Chondrocyte (in vitro differentiated cells): Measurements from ENCODE around the gene NOC4L. TPM values are rescaled to one million over a fixed set of nuclear protein-coding genes. Genes with fewer than 3 reads are reported as not detected.
A peak's percentile ranks its signal among the peaks of the same experiment; 100 is the strongest.

Experiments
- DNase-seq: peaks from one replicate; pipeline ENCODE4 v3.0.0; 2021; ENCODE audit warnings: mixed read lengths, low spot score
- H3K27ac Mint-ChIP-seq: one replicate; pipeline ENCODE4 v1.8.0; 2021; ENCODE audit warnings: mild to moderate bottlenecking, moderate library complexity, mixed read lengths; ENCODE audit not compliant: unreplicated experiment
- H3K27me3 Mint-ChIP-seq: 2 replicates; pipeline ENCODE4 v1.8.0; 2021; ENCODE audit warnings: low read depth, mixed read lengths
- H3K36me3 Mint-ChIP-seq: 2 replicates; pipeline ENCODE4 v1.8.0; 2021; ENCODE audit warnings: low read depth, mixed read lengths
- H3K4me1 Mint-ChIP-seq: 2 replicates; pipeline ENCODE4 v1.8.0; 2021; ENCODE audit warnings: low read depth, mild to moderate bottlenecking, mixed read lengths
- H3K4me3 Mint-ChIP-seq: one replicate; pipeline ENCODE4 v1.8.0; 2021; ENCODE audit warnings: mild to moderate bottlenecking, moderate library complexity, mixed read lengths; ENCODE audit not compliant: unreplicated experiment
- H3K9me3 Mint-ChIP-seq: 2 replicates; pipeline ENCODE4 v1.8.0; 2021; ENCODE audit warnings: low read depth, mixed read lengths
- CTCF ChIP-seq: fragments of 200-600 bp; sonication (generic); IDR thresholded peaks from 2 replicates; pipeline ENCODE4 v1.5.0; 2021; ENCODE audit warnings: antibody characterized with exemption, mild to moderate bottlenecking, moderate library complexity
- total RNA-seq: library from RNA; stranded (reverse); gene quantifications from 3 replicates; pipeline ENCODE4 v1.2.1, GENCODE V29; 2021

The NOC4L gene
- total RNA-seq, 1 donor from 2014 or later, result 16.0 TPM

DNA sequence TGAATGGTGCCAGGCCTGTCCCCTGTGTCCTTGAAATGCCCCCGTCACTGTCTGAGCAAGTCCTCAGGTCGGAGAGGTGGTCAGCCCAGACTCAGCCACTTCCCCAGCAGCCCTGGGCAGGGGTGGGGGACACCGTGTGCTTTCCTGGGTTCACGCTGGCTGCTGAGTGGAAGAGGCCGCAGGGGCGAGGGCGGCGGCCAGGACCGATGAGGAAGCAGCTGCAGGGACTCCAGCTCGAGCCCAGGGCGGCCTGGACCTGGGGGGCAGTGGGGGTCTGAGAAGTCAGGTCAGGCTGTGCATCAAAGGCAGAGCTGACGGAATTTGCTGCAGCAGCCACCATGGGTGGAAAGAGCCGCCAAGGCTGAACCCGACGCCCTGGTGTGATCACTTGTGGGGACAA, 28.4 kb downstream of the NOC4L start:
- Mint-ChIP-seq H3K4me1 (no peaks in the 10 kb centered on the region), H3K27me3 (peaks cover 46% of the 10 kb centered on the region), H3K9me3 (no peaks in the 10 kb centered on the region), H3K27ac (no peak overlapping the region), H3K4me3 (no peak overlapping the region), H3K36me3 (no peaks in the 10 kb centered on the region)
- TF ChIP-seq CTCF, result no peak
- peak; percentile 81 for DNase-seq

DNA sequence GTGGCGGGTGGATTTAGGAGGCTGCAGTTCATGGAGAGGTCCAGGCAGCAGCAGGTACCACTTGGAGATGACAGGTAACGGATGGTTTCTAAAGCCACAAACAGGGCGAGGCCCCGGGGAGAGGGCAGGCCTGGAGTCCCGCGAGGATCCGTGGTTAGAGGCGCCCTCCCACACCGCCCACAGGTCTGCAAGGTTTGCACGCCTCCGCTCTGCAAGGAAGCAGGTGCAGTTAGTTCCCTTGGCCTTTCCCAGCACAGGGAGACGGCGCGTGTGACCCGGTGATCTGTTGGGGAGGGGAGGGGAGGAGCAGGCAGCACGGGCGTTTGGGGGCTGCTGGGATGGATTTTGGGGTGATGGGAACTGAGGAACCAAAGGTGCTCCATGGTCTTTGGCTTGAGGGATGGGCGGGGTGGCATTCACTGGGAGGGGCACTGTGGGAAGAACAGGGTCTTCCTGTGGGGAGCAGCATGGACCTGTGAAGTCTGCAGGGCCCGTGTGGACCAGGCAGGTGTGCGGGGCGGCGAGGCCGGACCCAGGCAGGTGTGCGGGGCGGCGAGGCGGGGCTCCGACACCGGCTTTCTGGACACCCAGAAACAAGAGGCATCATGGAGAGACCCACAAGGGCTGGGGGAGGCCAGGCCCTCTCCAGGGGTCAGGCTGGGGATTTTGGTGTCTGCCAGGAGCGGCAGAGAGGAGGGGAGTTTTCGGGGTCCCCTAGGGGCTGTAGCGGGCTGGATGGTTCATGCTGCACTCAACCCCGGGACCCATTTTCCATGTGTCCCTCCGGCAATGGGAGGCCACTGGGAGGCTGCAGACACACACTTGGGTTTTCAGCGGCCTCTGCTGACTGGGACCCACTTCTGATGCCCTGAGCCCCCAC, 29.1 kb downstream of the NOC4L start:
- Mint-ChIP-seq H3K36me3 (no peaks in the 10 kb centered on the region), H3K4me3 (no peak overlapping the region), H3K4me1 (no peaks in the 10 kb centered on the region), H3K27ac (no peak overlapping the region), H3K9me3 (no peaks in the 10 kb centered on the region), H3K27me3 (peaks cover 45% of the 10 kb centered on the region)
- TF ChIP-seq CTCF, result no peak
- DNase-seq, result peak; percentile 81

GRCh38 chr12:132174015-132174838, 30.0 kb downstream of the NOC4L start:
- no peak overlapping the region for H3K27ac Mint-ChIP-seq
- DNase-seq, result no peak
- peaks cover 54% of the 10 kb centered on the region for H3K27me3 Mint-ChIP-seq
- no peak for TF ChIP-seq CTCF
- H3K4me3 Mint-ChIP-seq, result no peak overlapping the region
- H3K36me3 Mint-ChIP-seq, result no peaks in the 10 kb centered on the region
- no peaks in the 10 kb centered on the region for H3K9me3 Mint-ChIP-seq
- no peaks in the 10 kb centered on the region for H3K4me1 Mint-ChIP-seq

DNA sequence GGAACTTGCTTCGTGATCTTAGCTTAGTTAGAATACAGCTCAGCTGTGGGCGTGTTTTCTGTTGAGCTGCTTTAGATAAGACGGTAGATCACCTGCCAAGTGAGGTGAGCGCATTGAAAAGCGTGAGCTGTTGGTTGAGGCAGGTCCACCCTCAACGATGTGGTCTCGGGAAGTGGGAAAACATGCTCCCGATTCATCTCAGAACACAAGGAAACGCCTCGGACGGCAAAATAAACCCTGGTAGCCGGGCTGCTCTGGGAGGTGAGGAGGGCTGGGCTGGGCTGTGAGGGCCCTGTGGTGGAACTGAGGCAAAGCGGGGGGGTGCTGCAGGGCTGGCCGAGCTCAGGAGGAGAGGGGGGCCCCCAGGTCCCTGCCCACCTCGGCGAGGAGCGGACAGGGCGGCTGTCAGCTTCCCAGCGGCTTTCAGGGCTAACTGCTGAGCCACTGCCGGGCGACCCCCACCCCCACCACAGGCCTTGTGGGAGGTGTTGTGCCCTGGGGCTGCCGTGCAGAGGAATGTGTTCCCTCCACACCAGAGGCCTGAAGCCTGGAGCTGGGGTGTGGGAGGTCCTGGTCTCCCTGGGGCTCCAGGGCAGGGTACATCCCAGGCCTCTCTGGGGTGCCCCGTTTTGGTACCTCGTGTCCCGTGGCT, 30.7 kb downstream of the NOC4L start:
- H3K9me3 Mint-ChIP-seq, result no peaks in the 10 kb centered on the region
- H3K27ac Mint-ChIP-seq, result no peak overlapping the region
- H3K27me3 Mint-ChIP-seq, result peaks cover 55% of the 10 kb centered on the region
- TF ChIP-seq CTCF, result no peak
- H3K36me3 Mint-ChIP-seq, result no peaks in the 10 kb centered on the region
- no peak for DNase-seq
- H3K4me1 Mint-ChIP-seq, result no peaks in the 10 kb centered on the region
- no peak overlapping the region for H3K4me3 Mint-ChIP-seq
